GM12864 (cell line): ENCODE measurements around the gene YPEL5.

ENCODE experiments used
- DNase-seq: peaks from one replicate; pipeline ENCODE4 v3.0.0-alpha.2; 2011; ENCODE audit warnings: low read depth
- H3K4me3 ChIP-seq: 2 replicates; pipeline ENCODE4 v1.5.1; 2011; ENCODE audit warnings: mild to moderate bottlenecking, low read depth, low read length, control low read depth
- CTCF ChIP-seq: IDR thresholded peaks from 2 replicates; pipeline ENCODE4 v1.5.1; 2011; ENCODE audit warnings: low read depth, mild to moderate bottlenecking, moderate library complexity, low read length, control low read depth, inconsistent platforms; ENCODE audit errors: missing control alignments

YPEL5 gene

GRCh38 chr2:30204281-30204680 lies 57.5 kb downstream of the YPEL5 start:
- DNase-seq = no peak
- H3K4me3 ChIP-seq = no peak overlapping the region
- no peak for TF ChIP-seq CTCF

DNA sequence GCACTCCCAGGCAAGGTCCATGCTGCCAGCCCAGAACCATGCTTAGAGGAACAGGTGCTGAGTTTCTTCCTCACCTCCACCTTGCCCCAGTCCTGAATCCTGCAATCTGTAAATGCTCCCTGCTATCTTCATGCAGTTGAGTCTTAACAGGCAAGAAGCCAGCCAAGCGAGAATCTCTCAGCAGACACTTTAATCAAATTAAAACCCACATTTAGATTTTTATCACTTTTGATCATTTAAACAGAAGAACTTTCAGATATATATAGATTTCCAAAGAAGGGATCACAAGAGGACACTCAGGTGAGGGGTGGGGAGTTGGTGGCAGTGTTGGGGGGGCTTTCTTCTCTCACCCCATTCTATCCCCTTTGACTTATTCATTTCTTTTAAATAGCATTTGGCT lies 58.6 kb downstream of the YPEL5 start:
- no peak overlapping the region for H3K4me3 ChIP-seq
- DNase-seq = no peak
- TF ChIP-seq CTCF = no peak

DNA sequence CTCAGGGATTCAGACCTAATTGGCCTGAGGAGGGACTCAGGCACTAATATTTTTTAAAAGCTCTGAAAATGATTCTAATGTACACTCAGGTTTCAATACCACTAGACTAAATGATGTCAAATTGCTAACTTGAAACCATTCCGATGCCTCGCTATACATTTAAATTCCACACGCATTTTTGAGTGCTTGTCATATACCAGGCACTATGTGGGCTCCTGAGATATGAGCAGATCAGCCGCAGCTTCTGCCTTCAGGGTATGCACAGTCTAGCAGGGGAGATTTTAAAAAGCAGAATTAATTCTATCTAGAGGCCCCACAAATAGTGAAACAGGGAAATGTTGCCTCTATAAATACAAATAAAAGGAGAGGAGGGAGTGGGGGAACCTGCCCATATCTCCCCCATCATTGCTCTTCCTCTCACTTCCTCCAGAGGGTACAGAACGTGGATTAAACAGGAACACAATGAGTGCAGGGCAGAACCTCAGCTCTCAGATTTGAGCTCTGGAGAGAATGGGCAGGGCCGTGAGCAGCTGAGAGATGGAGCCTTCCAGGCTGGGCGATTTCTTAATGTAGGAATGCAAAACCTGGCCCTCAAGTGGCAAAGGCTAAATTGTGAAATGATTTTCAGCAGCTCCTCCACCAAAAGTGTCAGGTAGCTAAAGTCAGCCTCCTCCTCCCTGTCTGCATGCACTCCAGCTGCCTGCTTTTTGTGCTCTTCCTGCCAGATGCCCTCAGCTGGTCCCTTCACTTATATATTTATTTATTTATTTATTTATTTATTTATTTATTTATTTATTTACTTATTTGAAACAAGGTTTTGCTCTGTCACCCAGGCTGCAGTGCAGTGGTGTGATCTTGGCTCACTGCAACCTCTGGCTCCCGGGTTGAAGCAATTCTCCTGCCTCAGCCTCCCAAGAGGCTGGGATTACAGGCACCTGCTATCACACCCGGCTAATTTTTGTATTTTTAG lies 59.9 kb downstream of the YPEL5 start:
- DNase-seq = no peak
- TF ChIP-seq CTCF = no peak
- H3K4me3 ChIP-seq = no peak overlapping the region

- H3K4me3 ChIP-seq = no peak overlapping the region
- DNase-seq = no peak
- peak; percentile 79 for TF ChIP-seq CTCF
Observed at GRCh38 chr2:30208453-30208852, 61.6 kb downstream of the YPEL5 start.

DNA sequence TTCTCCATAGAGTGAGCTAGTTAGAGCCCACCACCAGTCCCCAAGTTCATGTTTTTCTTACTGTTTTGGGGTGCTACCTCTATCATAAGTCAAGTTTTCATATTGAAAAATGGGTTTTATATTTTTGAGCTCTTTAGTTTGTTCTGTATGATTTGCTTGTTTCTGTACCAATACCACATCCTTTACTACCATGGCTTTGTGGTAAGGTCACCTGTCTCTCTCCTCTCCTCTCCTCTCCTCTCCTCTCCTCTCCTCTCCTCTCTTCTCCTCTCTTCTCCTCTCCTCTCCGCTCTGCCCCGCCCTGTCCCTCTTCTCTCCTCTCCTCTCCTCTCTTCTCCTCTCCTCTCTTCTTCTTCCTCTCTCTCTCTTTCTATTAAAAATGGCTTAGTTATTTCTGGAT lies 62.4 kb downstream of the YPEL5 start:
- DNase-seq = no peak
- H3K4me3 ChIP-seq = no peak overlapping the region
- no peak for TF ChIP-seq CTCF
